SU-DHL-6 (cell line): ENCODE results near the gene OMA1.
"Not testable (repeated sequence)": the region's sequence is repeated elsewhere in the genome, so short reads cannot be mapped to it uniquely, and the experiment has no call there.

Source experiments
- H2AFZ ChIP-seq: fragments of 200-600 bp; sonication (generic); 2 replicates; pipeline ENCODE4 v1.6.1; 2014; ENCODE audit warnings: low read depth, mild to moderate bottlenecking, moderate library complexity, mixed read lengths, antibody characterized with exemption, low read length; ENCODE audit not compliant: severe bottlenecking
- H3F3A ChIP-seq: fragments of 200-600 bp; shearing (Covaris generic); 2 replicates; pipeline ENCODE4 v1.6.0; 2016; ENCODE audit warnings: antibody characterized with exemption, mild to moderate bottlenecking; ENCODE audit not compliant: insufficient read depth
- H3K27ac ChIP-seq: fragments of 200-600 bp; sonication (generic); 2 replicates; pipeline ENCODE4 v1.5.1; 2016; ENCODE audit warnings: low read depth, mild to moderate bottlenecking, low read length, moderate library complexity, mixed read lengths
- H3K27me3 ChIP-seq: fragments of 200-600 bp; sonication (generic), shearing (Covaris generic); 2 replicates; pipeline ENCODE4 v1.6.0; 2014; ENCODE audit warnings: mild to moderate bottlenecking, low read length
- H3K36me3 ChIP-seq: fragments of 200-600 bp; sonication (generic); 2 replicates; pipeline ENCODE4 v1.6.1; 2014; ENCODE audit warnings: mild to moderate bottlenecking, low read length, mixed read lengths
- H3K4me2 ChIP-seq: fragments of 300-600, 200-600 bp; shearing (Covaris generic), sonication (generic); 2 replicates; pipeline ENCODE4 v1.6.0; 2014; ENCODE audit warnings: low read length, low read depth, mild to moderate bottlenecking; ENCODE audit not compliant: poor library complexity, severe bottlenecking
- H3K4me3 ChIP-seq: fragments of 200-600 bp; sonication (generic); 2 replicates; pipeline ENCODE4 v1.5.1; 2014; ENCODE audit warnings: antibody characterized with exemption, low read length, mild to moderate bottlenecking, mixed read lengths; ENCODE audit not compliant: insufficient read depth, poor library complexity, severe bottlenecking
- H3K79me2 ChIP-seq: fragments of 200-600 bp; sonication (generic); 2 replicates; pipeline ENCODE4 v1.6.1; 2014; ENCODE audit warnings: mild to moderate bottlenecking, low read length, moderate library complexity; ENCODE audit not compliant: insufficient read depth
- H3K9ac ChIP-seq: fragments of 200-600 bp; sonication (generic); 2 replicates; pipeline ENCODE4 v1.7.0; 2014; ENCODE audit warnings: mild to moderate bottlenecking, low read length
- H3K9me2 ChIP-seq: fragments of 200-600 bp; sonication (generic); replicated peaks from 2 replicates; pipeline ENCODE4 v1.6.1; 2014; ENCODE audit warnings: low read length; ENCODE audit not compliant: insufficient read depth
- H3K9me3 ChIP-seq: fragments of 200-600 bp; sonication (generic); 2 replicates; pipeline ENCODE4 v1.6.1; 2014; ENCODE audit warnings: low read length, mixed read lengths; ENCODE audit not compliant: insufficient read depth
- H4K20me1 ChIP-seq: fragments of 200-600 bp; sonication (generic); 2 replicates; pipeline ENCODE4 v1.6.1; 2014; ENCODE audit warnings: low read depth, mild to moderate bottlenecking, antibody characterized with exemption, low read length, moderate library complexity, mixed read lengths
- CTCF ChIP-seq: fragments of 200-600 bp; sonication (generic); IDR thresholded peaks from one replicate; pipeline ENCODE4 v1.5.1; 2017; ENCODE audit warnings: antibody characterized with exemption, mild to moderate bottlenecking, low read length, moderate library complexity; ENCODE audit not compliant: insufficient read depth, poor library complexity, severe bottlenecking
- EZH2phosphoT487 ChIP-seq: fragments of 200-600 bp; sonication (generic), shearing (Covaris generic); conservative IDR thresholded peaks from 2 replicates; pipeline ENCODE4 v1.6.1; 2018; ENCODE audit warnings: mild to moderate bottlenecking, antibody characterized with exemption, low read length, moderate library complexity, mixed read lengths

Gene OMA1

GRCh38 chr1:58539553-58539952 is 7.0 kb downstream of the OMA1 start:
- H3K9me2 ChIP-seq, result no peaks in the 10 kb centered on the region
- TF ChIP-seq CTCF (no peak), EZH2phosphoT487 (no peak)

GRCh38 chr1:58538821-58539220 is 7.7 kb downstream of the OMA1 start:
- H3K27ac ChIP-seq, result no peak overlapping the region
- H3K4me2 ChIP-seq, result no peak overlapping the region
- H3K79me2 ChIP-seq, result peaks cover 10% of the 10 kb centered on the region; the same call in 1 of the 2 replicates
- no peaks in the 10 kb centered on the region; the same call in 1 of the 2 replicates for H3F3A ChIP-seq
- no peaks in the 10 kb centered on the region for H4K20me1 ChIP-seq
- H3K9ac ChIP-seq, result no peak overlapping the region
- peaks cover 12% of the 10 kb centered on the region; the same call in 1 of the 2 replicates for H3K36me3 ChIP-seq
- H3K9me3 ChIP-seq, result no peaks in the 10 kb centered on the region
- no peaks in the 10 kb centered on the region for H3K9me2 ChIP-seq
- no peak overlapping the region for H3K4me3 ChIP-seq
- no peaks in the 10 kb centered on the region for H3K27me3 ChIP-seq
- no peak for TF ChIP-seq CTCF
- no peak for TF ChIP-seq EZH2phosphoT487
- no peak overlapping the region for H2AFZ ChIP-seq

More at GRCh38 chr1:58539553-58539952, 7.0 kb downstream of the OMA1 start:
- H2AFZ ChIP-seq, result no peak overlapping the region
- H3K9me3 ChIP-seq, result no peaks in the 10 kb centered on the region
- H3K4me3 ChIP-seq, result no peak overlapping the region
- no peak overlapping the region for H3K27ac ChIP-seq
- peaks cover 12% of the 10 kb centered on the region; the same call in 1 of the 2 replicates for H3K36me3 ChIP-seq
- H4K20me1 ChIP-seq, result no peaks in the 10 kb centered on the region
- H3F3A ChIP-seq, result peaks cover 3% of the 10 kb centered on the region; the same call in 1 of the 2 replicates
- H3K4me2 ChIP-seq, result no peak overlapping the region
- peaks cover 13% of the 10 kb centered on the region; the same call in 1 of the 2 replicates for H3K79me2 ChIP-seq
- no peak overlapping the region for H3K9ac ChIP-seq
- no peaks in the 10 kb centered on the region for H3K27me3 ChIP-seq

DNA sequence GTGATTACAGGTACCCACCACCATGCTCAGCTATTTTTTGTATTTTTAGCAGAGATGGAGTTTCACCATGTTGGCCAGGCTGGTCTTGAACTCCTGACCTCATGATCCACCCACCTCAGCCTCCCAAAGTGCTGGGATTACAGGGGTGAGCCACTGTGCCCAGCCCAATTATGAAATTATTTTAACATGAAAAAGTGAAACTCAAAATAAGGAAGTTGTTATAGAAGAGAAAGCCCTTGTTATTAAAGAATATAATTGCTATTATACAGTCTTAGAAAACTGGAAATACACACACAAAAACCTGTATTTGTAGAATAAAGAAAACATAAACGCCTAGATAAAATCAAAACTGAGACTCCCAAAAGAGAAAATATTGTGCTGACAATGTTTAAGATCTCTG is 14.7 kb downstream of the OMA1 start:
- H3K9ac ChIP-seq, H3K9me3 ChIP-seq, H3K79me2 ChIP-seq, H4K20me1 ChIP-seq, H2AFZ ChIP-seq, H3K9me2 ChIP-seq, H3K4me3 ChIP-seq, H3K27me3 ChIP-seq: not testable (repeated sequence)
- Histone ChIP-seq H3K36me3 (peaks cover 16% of the 10 kb centered on the region; the same call in 1 of the 2 replicates), H3F3A (peaks cover 11% of the 10 kb centered on the region; the same call in 1 of the 2 replicates), H3K4me2 (peak overlapping the region; percentile 40), H3K27ac (peak overlapping the region; percentile 73)

- Histone ChIP-seq H3K27ac (no peak overlapping the region), H3K27me3 (no peaks in the 10 kb centered on the region), H3K9ac (no peak overlapping the region), H3K9me3 (no peaks in the 10 kb centered on the region), H4K20me1 (no peaks in the 10 kb centered on the region), H2AFZ (no peak overlapping the region), H3F3A (peaks cover 18% of the 10 kb centered on the region; the same call in 1 of the 2 replicates), H3K79me2 (no peaks in the 10 kb centered on the region), H3K36me3 (peaks cover 22% of the 10 kb centered on the region; the same call in 1 of the 2 replicates), H3K9me2 (no peaks in the 10 kb centered on the region), H3K4me2 (no peak overlapping the region), H3K4me3 (no peak overlapping the region)
- no peak for TF ChIP-seq CTCF
- no peak for TF ChIP-seq EZH2phosphoT487
Observed at GRCh38 chr1:58529284-58529683, 17.2 kb downstream of the OMA1 start.
